HCT116 (cell line): ENCODE measurements around the gene CTSZ. TPM values are rescaled to one million over a fixed set of nuclear protein-coding genes. Genes with fewer than 3 reads are reported as not detected.
"Not testable (repeated sequence)": the region's sequence is repeated elsewhere in the genome, so short reads cannot be mapped to it uniquely, and the experiment has no call there.

Experiments used
- ATAC-seq: fragments of 200-7000 bp; cut with Tn5 transposase; 2 replicates; pipeline ENCODE4 v1.9.1; 2020; ENCODE audit warnings: mild to moderate bottlenecking, moderate library complexity
- BruUV-seq: library from RNA; stranded (reverse); fragments of 400-500 nt; replicated peaks from 2 replicates; lab custom pipeline; 2021; lab: Mats Ljungman, UMichigan
- CTCF ChIA-PET: fragments of 300-600 bp; sonication (Branson Sonifier 250); formaldehyde crosslinking; loops from one replicate; lab custom pipeline; 2021; ENCODE audit warnings: antibody characterized with exemption; lab: Charles Lee
- POLR2A ChIA-PET: fragments of 300-600, 350-600 bp; sonication (Branson Sonifier 250); formaldehyde crosslinking; loops from one replicate; lab custom pipeline; 2021; ENCODE audit warnings: antibody characterized with exemption; lab: Charles Lee
- RAD21 ChIA-PET, 2 experiments: fragments of 300-600 bp; sonication (Branson Sonifier 250); formaldehyde crosslinking; loops; one replicate each; lab custom pipeline; 2023; ENCODE audit warnings: low total read pairs in 2 of 2; ENCODE audit not compliant: uncharacterized antibody in 2 of 2, unreplicated experiment in 2 of 2, low non-redundant PET in 1 of 2; lab: Charles Lee
- DNase-seq: peaks from one replicate; pipeline ENCODE4 v3.0.0-alpha.2; 2010; ENCODE audit warnings: low read depth, low spot score
- H2AFZ ChIP-seq: fragments of 200-600 bp; shearing (Covaris generic), sonication (generic); 2 replicates; pipeline ENCODE4 v1.6.1; 2017; ENCODE audit warnings: low read depth, mixed run types, mixed read lengths, antibody characterized with exemption, low read length; ENCODE audit not compliant: poor library complexity, severe bottlenecking
- H3K27ac ChIP-seq: 2 replicates; pipeline ENCODE4 v1.5.1; 2012; ENCODE audit warnings: low read depth, low read length
- H3K27me3 ChIP-seq: fragments of 200-600 bp; sonication (generic); 2 replicates; pipeline ENCODE4 v1.6.1; 2016; ENCODE audit warnings: mixed run types, low read length, mixed read lengths; ENCODE audit not compliant: insufficient read depth
- H3K36me3 ChIP-seq, 2 experiments: fragments of 200-500 bp in 1 of 2; fragments of 200-600 bp in 1 of 2; sonication (Bioruptor generic) in 1 of 2; sonication (generic) in 1 of 2; 2 replicates each; pipeline versions ENCODE4 v1.5.1 to v1.6.1; 2014 to 2016; ENCODE audit warnings: low read length in 2 of 2, inconsistent platforms in 1 of 2, mixed read lengths in 1 of 2, mixed run types in 1 of 2; ENCODE audit not compliant: insufficient read depth in 2 of 2, control insufficient read depth in 1 of 2
- H3K4me1 ChIP-seq, 2 experiments: fragments of 200-600 bp in 1 of 2; sonication (generic) in 1 of 2; 2 replicates each; pipeline versions ENCODE4 v1.5.1 to v1.6.1; 2012 to 2017; ENCODE audit warnings: low read length in 2 of 2, inconsistent platforms in 1 of 2, mild to moderate bottlenecking in 1 of 2, mixed read lengths in 1 of 2, mixed run types in 1 of 2, moderate library complexity in 1 of 2; ENCODE audit not compliant: insufficient read depth in 2 of 2, control insufficient read depth in 1 of 2
- H3K4me2 ChIP-seq: fragments of 200-600 bp; sonication (generic); 2 replicates; pipeline ENCODE4 v1.6.1; 2017; ENCODE audit warnings: mixed run types, low read length, mixed read lengths
- H3K4me3 ChIP-seq, 2 experiments: fragments of 200-600 bp in 1 of 2; sonication (generic) in 1 of 2; replicated peaks in 1 of 2; 2 replicates each; pipeline ENCODE4 v1.5.1; 2011 to 2016; ENCODE audit warnings: low read length in 2 of 2, control low read depth in 1 of 2, low read depth in 1 of 2, mild to moderate bottlenecking in 1 of 2, mixed read lengths in 1 of 2, mixed run types in 1 of 2
- H3K79me2 ChIP-seq: fragments of 200-600 bp; sonication (generic); 2 replicates; pipeline ENCODE4 v1.6.1; 2017; ENCODE audit warnings: mild to moderate bottlenecking, mixed run types, low read length, moderate library complexity, mixed read lengths; ENCODE audit not compliant: insufficient read depth
- H3K9ac ChIP-seq: fragments of 200-600 bp; sonication (generic); 2 replicates; pipeline ENCODE4 v1.6.1; 2016; ENCODE audit warnings: low read length, mixed read lengths
- H3K9me2 ChIP-seq: fragments of 200-600 bp; sonication (generic), shearing (Covaris generic); 2 replicates; pipeline ENCODE4 v1.6.1; 2017; ENCODE audit warnings: mixed run types, mild to moderate bottlenecking, moderate library complexity; ENCODE audit not compliant: insufficient read depth
- H3K9me3 ChIP-seq, 2 experiments: fragments of 200-500 bp in 1 of 2; fragments of 200-600 bp in 1 of 2; sonication (Bioruptor generic) in 1 of 2; sonication (generic) in 1 of 2; 2 replicates each; pipeline ENCODE4 v1.6.1; 2014 to 2017; ENCODE audit warnings: low read length in 2 of 2, mixed read lengths in 2 of 2, inconsistent platforms in 1 of 2, low read depth in 1 of 2, mild to moderate bottlenecking in 1 of 2, mixed run types in 1 of 2, moderate library complexity in 1 of 2; ENCODE audit not compliant: control insufficient read depth in 1 of 2, insufficient read depth in 1 of 2
- H4K20me1 ChIP-seq: fragments of 200-600 bp; sonication (generic), shearing (Covaris generic); 2 replicates; pipeline ENCODE4 v1.6.1; 2017; ENCODE audit warnings: mixed run types, mild to moderate bottlenecking, moderate library complexity; ENCODE audit not compliant: insufficient read depth
- CEBPB ChIP-seq: IDR thresholded peaks from 2 replicates; pipeline ENCODE4 v1.6.1; 2012; ENCODE audit warnings: low read depth
- EGR1 ChIP-seq: IDR thresholded peaks from 2 replicates; pipeline ENCODE4 v1.6.1; 2012; ENCODE audit warnings: low read depth
- ELF1 ChIP-seq: IDR thresholded peaks from 2 replicates; pipeline ENCODE4 v1.6.1; 2012; ENCODE audit warnings: low read depth, borderline replicate concordance
- FOSL1 ChIP-seq: IDR thresholded peaks from 2 replicates; pipeline ENCODE4 v1.6.1; 2012; ENCODE audit warnings: low read depth
- JUND ChIP-seq: IDR thresholded peaks from 2 replicates; pipeline ENCODE4 v1.6.1; 2012
- MAX ChIP-seq: IDR thresholded peaks from 2 replicates; pipeline ENCODE4 v1.6.1; 2012
- RAD21 ChIP-seq: IDR thresholded peaks from 2 replicates; pipeline ENCODE4 v1.6.1; 2012; ENCODE audit warnings: low read depth, mild to moderate bottlenecking
- SIN3A ChIP-seq: IDR thresholded peaks from 2 replicates; pipeline ENCODE4 v1.6.1; 2012; ENCODE audit warnings: low read depth
- SRF ChIP-seq: IDR thresholded peaks from 2 replicates; pipeline ENCODE4 v1.6.1; 2012; ENCODE audit warnings: low read depth
- ZNF274 ChIP-seq: fragments of 200-500 bp; sonication (Bioruptor generic); IDR thresholded peaks from 2 replicates; pipeline ENCODE4 v1.6.1; 2014; ENCODE audit warnings: mild to moderate bottlenecking, low read depth, low read length, inconsistent platforms
- intact Hi-C: fragments of 100-400 bp; cut with micrococcal nuclease; formaldehyde crosslinking; loops from 2 replicates; pipeline ENCODE4 v1.10.0; 2022
- total RNA-seq: library from RNA; stranded (reverse); gene quantifications from one replicate; pipeline ENCODE4 v1.2.1, GENCODE V29; 2021; ENCODE audit not compliant: unreplicated experiment
- TF ChIP-seq, protein P1 (sequence below): IDR thresholded peaks from 2 replicates; pipeline ENCODE4 v1.6.1; 2012; ENCODE audit warnings: low read depth

Gene CTSZ
- total RNA-seq, 1 experiment from 2014 or later: 100 TPM

- DNase-seq (no peak), ATAC-seq (no peak)
- ChIA-PET POLR2A (no interaction called here), RAD21 (no interaction called here), CTCF (no interaction called here)
- peaks cover 0 to 5% of the 10 kb centered on the region in 2 experiments; a peak in 1 of 4 replicates for H3K9me3 ChIP-seq
- no peak overlapping the region for H3K4me2 ChIP-seq
- no peak overlapping the region for H2AFZ ChIP-seq
- H4K20me1 ChIP-seq: no peaks in the 10 kb centered on the region
- H3K27me3 ChIP-seq: no peaks in the 10 kb centered on the region
- intact Hi-C loops: no loop called here
- no peaks in the 10 kb centered on the region for H3K9me2 ChIP-seq
- H3K9ac ChIP-seq: no peak overlapping the region
- TF ChIP-seq RAD21 (no peak), SRF (no peak), SIN3A (no peak), ZNF274 (no peak), MAX (no peak), JUND (no peak), CEBPB (no peak), FOSL1 (no peak), ELF1 (no peak), EGR1 (no peak)
- TF ChIP-seq, protein P1, sequence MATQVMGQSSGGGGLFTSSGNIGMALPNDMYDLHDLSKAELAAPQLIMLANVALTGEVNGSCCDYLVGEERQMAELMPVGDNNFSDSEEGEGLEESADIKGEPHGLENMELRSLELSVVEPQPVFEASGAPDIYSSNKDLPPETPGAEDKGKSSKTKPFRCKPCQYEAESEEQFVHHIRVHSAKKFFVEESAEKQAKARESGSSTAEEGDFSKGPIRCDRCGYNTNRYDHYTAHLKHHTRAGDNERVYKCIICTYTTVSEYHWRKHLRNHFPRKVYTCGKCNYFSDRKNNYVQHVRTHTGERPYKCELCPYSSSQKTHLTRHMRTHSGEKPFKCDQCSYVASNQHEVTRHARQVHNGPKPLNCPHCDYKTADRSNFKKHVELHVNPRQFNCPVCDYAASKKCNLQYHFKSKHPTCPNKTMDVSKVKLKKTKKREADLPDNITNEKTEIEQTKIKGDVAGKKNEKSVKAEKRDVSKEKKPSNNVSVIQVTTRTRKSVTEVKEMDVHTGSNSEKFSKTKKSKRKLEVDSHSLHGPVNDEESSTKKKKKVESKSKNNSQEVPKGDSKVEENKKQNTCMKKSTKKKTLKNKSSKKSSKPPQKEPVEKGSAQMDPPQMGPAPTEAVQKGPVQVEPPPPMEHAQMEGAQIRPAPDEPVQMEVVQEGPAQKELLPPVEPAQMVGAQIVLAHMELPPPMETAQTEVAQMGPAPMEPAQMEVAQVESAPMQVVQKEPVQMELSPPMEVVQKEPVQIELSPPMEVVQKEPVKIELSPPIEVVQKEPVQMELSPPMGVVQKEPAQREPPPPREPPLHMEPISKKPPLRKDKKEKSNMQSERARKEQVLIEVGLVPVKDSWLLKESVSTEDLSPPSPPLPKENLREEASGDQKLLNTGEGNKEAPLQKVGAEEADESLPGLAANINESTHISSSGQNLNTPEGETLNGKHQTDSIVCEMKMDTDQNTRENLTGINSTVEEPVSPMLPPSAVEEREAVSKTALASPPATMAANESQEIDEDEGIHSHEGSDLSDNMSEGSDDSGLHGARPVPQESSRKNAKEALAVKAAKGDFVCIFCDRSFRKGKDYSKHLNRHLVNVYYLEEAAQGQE: no peak
- H3K79me2 ChIP-seq: no peaks in the 10 kb centered on the region
- no peak overlapping the region for H3K4me3 ChIP-seq
- H3K27ac ChIP-seq: no peak overlapping the region
- no TSS peak for BruUV-seq
- H3K36me3 ChIP-seq: no peaks in the 10 kb centered on the region
- H3K4me1 ChIP-seq: no peaks in the 10 kb centered on the region
Measured at GRCh38 chr20:58965270-58966064, 41.6 kb downstream of the CTSZ start.

DNA sequence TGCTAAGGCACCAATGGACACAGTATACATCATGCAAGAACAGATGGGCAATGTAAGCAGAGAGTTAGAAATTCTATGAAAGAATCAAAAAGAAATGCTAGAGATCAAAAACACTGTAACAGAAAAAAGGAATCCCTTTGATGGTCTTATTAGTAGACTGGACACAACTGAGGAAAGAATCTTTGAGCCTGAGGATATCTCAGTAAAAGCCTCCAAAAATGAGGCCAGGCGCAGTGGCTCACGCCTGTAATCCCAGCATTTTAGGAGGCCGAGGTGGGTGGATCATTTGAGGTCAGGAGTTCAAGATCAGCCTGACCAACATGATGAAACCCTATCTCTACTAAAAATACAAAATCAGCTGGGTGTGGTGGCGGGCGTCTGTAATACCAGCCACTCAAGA lies 43.1 kb downstream of the CTSZ start:
- H3K27me3 ChIP-seq, H3K9me3 ChIP-seq, DNase-seq, BruUV-seq, H3K9ac ChIP-seq, CTCF ChIA-PET, H3K36me3 ChIP-seq, intact Hi-C loops, H3K4me2 ChIP-seq, H3K4me3 ChIP-seq, H3K27ac ChIP-seq, ATAC-seq, H3K9me2 ChIP-seq, H3K4me1 ChIP-seq, POLR2A ChIA-PET, H2AFZ ChIP-seq, H4K20me1 ChIP-seq, RAD21 ChIA-PET, H3K79me2 ChIP-seq: not testable (repeated sequence)
